Pancreas (tissue), 10 donors: ENCODE results near the gene DTNBP1. TPM values are rescaled to one million over a fixed set of nuclear protein-coding genes. Genes with fewer than 3 reads are reported as not detected.

Source experiments
- ATAC-seq, 4 donors: fragments of 200-7000 bp; cut with Tn5 transposase; one replicate each; pipeline versions ENCODE4 v1.8.0 to v1.9.1; 2020; ENCODE audit warnings: mild to moderate bottlenecking in 4 of 4, moderate library complexity in 4 of 4
- DNase-seq, 6 donors: peaks; one replicate each; pipeline ENCODE4 v3.0.0-alpha.2; 2020
- FAIRE-seq: peaks from 2 replicates; lab custom pipeline; 2012; peaks lifted over from hg19 to GRCh38; lab: Jason Lieb, UNC
- H3K27ac ChIP-seq, 4 donors: fragments of 200-600 bp; sonication (generic); 1 replicate in 3 of 4; 2 replicates in 1 of 4; pipeline versions ENCODE4 v1.5.0 to v1.8.0; 2020
- H3K27me3 ChIP-seq, 4 donors: fragments of 200-600 bp; one replicate each; pipeline ENCODE4 v1.8.0; 2021
- H3K36me3 ChIP-seq, 3 donors: fragments of 200-600 bp; sonication (generic) in 1 of 3; one replicate each; pipeline versions ENCODE4 v1.5.0 to v1.8.0; 2020 to 2021
- H3K4me1 ChIP-seq, 3 donors: fragments of 200-600 bp; one replicate each; pipeline ENCODE4 v1.8.0; 2021
- H3K4me3 ChIP-seq, 4 donors: fragments of 200-600 bp; sonication (generic) in 2 of 4; one replicate each; pipeline versions ENCODE4 v1.5.0 to v1.8.0; 2020 to 2021
- H3K9me3 ChIP-seq, 4 donors: fragments of 200-600 bp; one replicate each; pipeline ENCODE4 v1.8.0; 2021
- WGBS, 2 donors: extraction: QIAGEN DNeasy Blood & Tissue Kit; methylation state at CpG; one replicate each; pipeline ENCODE4 v1.1.7; 2013; 5-methylcytosine and 5-hydroxymethylcytosine counted together
- intact Hi-C, 3 donors: fragments of 100-400 bp; cut with DNase I; formaldehyde crosslinking; loops; one replicate each; pipeline versions ENCODE4 v1.11.1 to v1.14.2; 2022
- polyA plus RNA-seq, 2 donors: library from polyadenylated mRNA; stranded (reverse); fragments of 200-250 nt; gene quantifications; one replicate each; pipeline ENCODE4 v1.2.3, GENCODE V29; 2013
- total RNA-seq, 6 donors: library from RNA; stranded (reverse); fragmentation: NEBNext Ultra II Directional in 4 of 6; extraction: Animal tissue kit (Norgen Biotek cat#: 25700) in 4 of 6; gene quantifications; one replicate each; pipeline versions ENCODE4 v1.2.1 to v1.2.4, GENCODE V29; 2021 to 2023
- TF ChIP-seq, protein P1 (sequence below), 4 donors: fragments of 200-600 bp; sonication (generic) in 3 of 4; IDR thresholded peaks; one replicate each; pipeline versions ENCODE4 v1.5.0 to v1.8.0; 2021; ENCODE audit warnings: antibody characterized with exemption in 4 of 4
- donor health status: healthy with polysubstance abuse.
- donor health status: DM: no; HTN: no; CAD: no; lungs with moderate emphysema.
- donor health status: DM: no; HTN: no; CAD: no.
- donor health status: control.
- donor health status: control.
- donor health status: Bipolar disorder and iron deficiency.
- donor health status: DM: yes; HTN: yes; CAD: no.
- donor health status: DM: no; HTN: no; CAD: no.
- donor health status: DM: no; HTN: no; CAD: no.
- donor health status: DM: yes; HTN: yes; CAD: no.

Gene DTNBP1
- total and polyA plus RNA-seq, 8 donors = 6.5 to 11.5 (median 8.0) TPM

GRCh38 chr6:15562977-15563376, 99.9 kb downstream of the DTNBP1 start:
- ATAC-seq = no peak
- WGBS, 2 donors = 82 to 84% methylated on average over 1 of the region's 1 CpG
- no peaks in the 10 kb centered on the region for H3K4me1 ChIP-seq

GRCh38 chr6:15561447-15562199, 101.2 kb downstream of the DTNBP1 start:
- Histone ChIP-seq H3K4me1 (no peaks in the 10 kb centered on the region), H3K9me3 (no peaks in the 10 kb centered on the region), H3K27me3 (no peaks in the 10 kb centered on the region), H3K4me3 (no peak overlapping the region), H3K27ac (no peak overlapping the region), H3K36me3 (no peaks in the 10 kb centered on the region)
- ATAC-seq (no peak), DNase-seq (no peak), FAIRE-seq (no peak)
- WGBS, 2 donors = 93 to 94% methylated on average over 3 of the region's 3 CpGs
- TF ChIP-seq, protein P1, sequence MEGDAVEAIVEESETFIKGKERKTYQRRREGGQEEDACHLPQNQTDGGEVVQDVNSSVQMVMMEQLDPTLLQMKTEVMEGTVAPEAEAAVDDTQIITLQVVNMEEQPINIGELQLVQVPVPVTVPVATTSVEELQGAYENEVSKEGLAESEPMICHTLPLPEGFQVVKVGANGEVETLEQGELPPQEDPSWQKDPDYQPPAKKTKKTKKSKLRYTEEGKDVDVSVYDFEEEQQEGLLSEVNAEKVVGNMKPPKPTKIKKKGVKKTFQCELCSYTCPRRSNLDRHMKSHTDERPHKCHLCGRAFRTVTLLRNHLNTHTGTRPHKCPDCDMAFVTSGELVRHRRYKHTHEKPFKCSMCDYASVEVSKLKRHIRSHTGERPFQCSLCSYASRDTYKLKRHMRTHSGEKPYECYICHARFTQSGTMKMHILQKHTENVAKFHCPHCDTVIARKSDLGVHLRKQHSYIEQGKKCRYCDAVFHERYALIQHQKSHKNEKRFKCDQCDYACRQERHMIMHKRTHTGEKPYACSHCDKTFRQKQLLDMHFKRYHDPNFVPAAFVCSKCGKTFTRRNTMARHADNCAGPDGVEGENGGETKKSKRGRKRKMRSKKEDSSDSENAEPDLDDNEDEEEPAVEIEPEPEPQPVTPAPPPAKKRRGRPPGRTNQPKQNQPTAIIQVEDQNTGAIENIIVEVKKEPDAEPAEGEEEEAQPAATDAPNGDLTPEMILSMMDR (IDR thresholded peaks at IDR 0.05) = no peak
- intact Hi-C loops = no loop called here

More at GRCh38 chr6:15562977-15563376, 99.9 kb downstream of the DTNBP1 start:
- TF ChIP-seq, protein P1 (IDR thresholded peaks at IDR 0.05) = no peak
- H3K4me3 ChIP-seq = no peak overlapping the region
- FAIRE-seq (no peak), DNase-seq (no peak)
- intact Hi-C loops = no loop called here
- H3K9me3 ChIP-seq = no peaks in the 10 kb centered on the region
- no peaks in the 10 kb centered on the region for H3K36me3 ChIP-seq
- H3K27me3 ChIP-seq = no peaks in the 10 kb centered on the region
- H3K27ac ChIP-seq = no peak overlapping the region

DNA sequence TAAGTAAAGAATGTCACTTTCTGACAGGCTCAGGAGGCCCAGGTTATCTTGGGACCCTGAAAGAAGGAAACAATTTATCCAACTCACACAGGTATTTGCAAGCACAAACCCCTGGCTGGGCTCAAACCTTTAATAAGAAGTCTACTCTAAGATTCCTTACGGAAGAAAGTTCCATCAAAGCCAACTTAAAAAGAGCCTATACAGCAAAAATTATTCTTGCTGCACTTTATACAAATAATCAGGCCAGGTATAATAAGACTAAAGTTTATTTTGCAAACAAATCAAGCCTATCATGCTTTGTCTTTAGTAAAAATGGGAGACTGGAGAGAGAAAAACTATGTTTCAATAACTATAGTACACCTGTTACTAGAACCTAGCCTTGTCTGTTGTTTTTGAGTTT, 102.1 kb downstream of the DTNBP1 start:
- Histone ChIP-seq H3K4me1 (no peaks in the 10 kb centered on the region), H3K4me3 (no peak overlapping the region), H3K27ac (no peak overlapping the region), H3K36me3 (no peaks in the 10 kb centered on the region), H3K9me3 (no peaks in the 10 kb centered on the region), H3K27me3 (no peaks in the 10 kb centered on the region)
- no peak for ATAC-seq
- TF ChIP-seq, protein P1 (IDR thresholded peaks at IDR 0.05) = no peak
- WGBS, 2 donors = 99 to 100% methylated on average over 1 of the region's 1 CpG
- DNase-seq = no peak
- no peak for FAIRE-seq
- intact Hi-C loops = no loop called here

GRCh38 chr6:15557174-15557573, 105.7 kb downstream of the DTNBP1 start:
- Histone ChIP-seq H3K9me3 (no peaks in the 10 kb centered on the region), H3K4me1 (no peaks in the 10 kb centered on the region), H3K27me3 (no peaks in the 10 kb centered on the region), H3K27ac (no peak overlapping the region), H3K4me3 (no peak overlapping the region), H3K36me3 (no peaks in the 10 kb centered on the region)
- DNase-seq (no peak), FAIRE-seq (no peak), ATAC-seq (no peak)
- TF ChIP-seq, protein P1 (IDR thresholded peaks at IDR 0.05) = no peak
- intact Hi-C loops = no loop called here

GRCh38 chr6:15556711-15557110, 106.1 kb downstream of the DTNBP1 start:
- ATAC-seq (no peak), FAIRE-seq (no peak)
- 94 to 95% methylated on average over 1 of the region's 1 CpG for WGBS, 2 donors

More at GRCh38 chr6:15556711-15557110, 106.1 kb downstream of the DTNBP1 start:
- Histone ChIP-seq H3K27ac (no peak overlapping the region), H3K4me3 (no peak overlapping the region), H3K27me3 (no peaks in the 10 kb centered on the region), H3K9me3 (no peaks in the 10 kb centered on the region), H3K4me1 (no peaks in the 10 kb centered on the region), H3K36me3 (no peaks in the 10 kb centered on the region)
- TF ChIP-seq, protein P1 (IDR thresholded peaks at IDR 0.05) = no peak
- no peak for DNase-seq
- intact Hi-C loops = no loop called here
